Measurements from ENCODE around the gene UTS2.

UTS2 gene

DNA sequence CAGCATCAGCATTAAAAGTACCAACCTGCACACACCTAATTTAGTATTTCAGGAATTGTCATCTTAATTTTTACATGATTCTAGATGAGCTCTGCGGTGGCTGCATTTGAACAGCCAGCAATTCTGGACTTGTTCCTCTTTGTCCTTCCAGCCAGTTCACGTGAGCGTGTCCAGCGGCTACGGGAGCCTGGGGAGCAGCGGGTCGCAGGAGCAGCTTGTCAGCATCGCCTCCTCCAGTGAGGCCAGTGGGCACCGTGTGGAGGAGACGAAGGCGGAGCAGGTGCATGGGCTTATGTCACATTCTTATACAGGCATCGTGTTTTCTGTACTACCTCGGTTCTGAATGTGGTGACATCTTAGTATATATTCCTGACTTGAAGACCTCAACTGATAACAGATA is 43.1 kb downstream of the UTS2 start:
- DNase-seq = no peak

DNA sequence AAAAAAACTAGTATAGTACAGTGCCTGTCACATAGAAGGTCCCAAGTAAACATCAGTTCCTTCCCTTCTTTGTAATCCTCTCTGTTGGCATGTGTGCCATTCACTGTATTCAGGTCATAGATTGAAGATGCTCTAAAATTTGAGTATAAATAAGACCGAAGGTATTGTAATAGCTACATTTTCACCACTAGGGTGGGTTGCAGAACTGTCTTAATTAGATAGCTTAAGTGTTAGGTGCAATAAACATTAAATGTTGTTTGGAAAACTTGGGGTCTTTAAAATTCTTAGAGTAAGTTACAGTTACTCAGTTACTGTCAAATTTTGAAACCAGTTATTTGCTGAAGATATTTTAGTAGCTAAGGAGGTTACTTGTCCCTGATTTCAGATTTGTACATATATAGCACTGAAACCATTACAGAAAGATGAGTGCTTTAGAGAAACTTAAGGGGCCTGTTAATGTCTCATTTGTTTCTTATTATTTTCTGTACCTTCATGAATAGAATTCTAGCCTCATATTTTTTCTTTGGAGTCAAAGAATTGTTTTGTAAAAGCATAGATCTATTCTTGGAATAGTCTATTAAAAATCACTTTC is 44.5 kb downstream of the UTS2 start:
- DNase-seq = peak; percentile 66

- DNase-seq = no peak
These were observed 47.4 kb downstream of the UTS2 start for GRCh38 chr1:7805460-7805859.

All from suppressor macrophage treated with lipopolysaccharide for 4 hours (primary cell).